Subcutaneous adipose tissue (tissue), 4 donors: Measurements from ENCODE around the gene RASIP1. TPM values are rescaled to one million over a fixed set of nuclear protein-coding genes. Genes with fewer than 3 reads are reported as not detected.

Source experiments
- total RNA-seq, 4 donors: library from RNA; depleted of rRNA; stranded (reverse); fragments of >200 nt; gene quantifications; one replicate each; pipeline ENCODE4 v1.1.0, GENCODE V29; 2016
- TF ChIP-seq, protein P1 (sequence below): fragments of 450-650 bp; IDR thresholded peaks from one replicate; pipeline ENCODE4 v1.5.1; 2016; ENCODE audit warnings: low read depth, mild to moderate bottlenecking, control low read depth, antibody characterized with exemption, moderate library complexity

The RASIP1 gene
- total RNA-seq, 4 donors from 2014 or later = 4.1 to 38.1 (median 11.5) TPM

DNA sequence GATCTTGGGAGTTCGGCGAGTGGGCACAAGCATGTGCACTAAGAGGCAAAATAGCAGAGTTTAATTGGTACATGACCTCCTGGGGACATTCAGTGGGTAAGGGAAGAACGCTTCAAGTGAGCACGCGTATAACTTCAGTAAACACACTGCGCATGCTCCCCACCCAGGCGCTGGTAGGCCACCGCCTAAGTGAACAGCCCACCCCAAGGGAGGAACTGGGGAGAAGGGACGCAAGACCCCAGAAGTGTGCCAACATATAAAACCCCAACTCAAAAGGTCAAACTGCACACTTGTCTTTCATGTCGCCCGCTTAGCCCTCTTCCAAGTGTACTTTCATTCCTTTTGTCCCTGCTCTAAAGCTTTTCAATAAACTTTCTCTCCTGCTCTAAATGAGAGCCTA lies 57.1 kb downstream of the RASIP1 start:
- TF ChIP-seq, protein P1, sequence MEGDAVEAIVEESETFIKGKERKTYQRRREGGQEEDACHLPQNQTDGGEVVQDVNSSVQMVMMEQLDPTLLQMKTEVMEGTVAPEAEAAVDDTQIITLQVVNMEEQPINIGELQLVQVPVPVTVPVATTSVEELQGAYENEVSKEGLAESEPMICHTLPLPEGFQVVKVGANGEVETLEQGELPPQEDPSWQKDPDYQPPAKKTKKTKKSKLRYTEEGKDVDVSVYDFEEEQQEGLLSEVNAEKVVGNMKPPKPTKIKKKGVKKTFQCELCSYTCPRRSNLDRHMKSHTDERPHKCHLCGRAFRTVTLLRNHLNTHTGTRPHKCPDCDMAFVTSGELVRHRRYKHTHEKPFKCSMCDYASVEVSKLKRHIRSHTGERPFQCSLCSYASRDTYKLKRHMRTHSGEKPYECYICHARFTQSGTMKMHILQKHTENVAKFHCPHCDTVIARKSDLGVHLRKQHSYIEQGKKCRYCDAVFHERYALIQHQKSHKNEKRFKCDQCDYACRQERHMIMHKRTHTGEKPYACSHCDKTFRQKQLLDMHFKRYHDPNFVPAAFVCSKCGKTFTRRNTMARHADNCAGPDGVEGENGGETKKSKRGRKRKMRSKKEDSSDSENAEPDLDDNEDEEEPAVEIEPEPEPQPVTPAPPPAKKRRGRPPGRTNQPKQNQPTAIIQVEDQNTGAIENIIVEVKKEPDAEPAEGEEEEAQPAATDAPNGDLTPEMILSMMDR = no peak

DNA sequence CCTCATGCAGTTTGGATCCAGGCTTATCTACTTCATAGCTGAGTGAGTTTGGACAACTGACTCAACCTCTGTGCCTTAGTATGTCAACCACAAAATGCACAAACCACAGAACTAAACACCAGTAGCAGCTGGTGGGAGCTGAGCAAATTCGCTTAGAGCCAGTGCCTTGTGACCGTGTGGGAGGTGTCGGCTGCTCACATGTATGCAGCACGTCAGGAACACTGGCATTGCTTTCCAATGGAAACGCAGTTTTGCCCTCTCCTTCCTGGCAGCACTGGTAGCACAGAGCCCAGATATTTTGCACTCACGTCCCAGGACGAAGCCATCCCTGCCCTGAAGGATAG lies 59.3 kb downstream of the RASIP1 start:
- TF ChIP-seq, protein P1 = no peak

DNA sequence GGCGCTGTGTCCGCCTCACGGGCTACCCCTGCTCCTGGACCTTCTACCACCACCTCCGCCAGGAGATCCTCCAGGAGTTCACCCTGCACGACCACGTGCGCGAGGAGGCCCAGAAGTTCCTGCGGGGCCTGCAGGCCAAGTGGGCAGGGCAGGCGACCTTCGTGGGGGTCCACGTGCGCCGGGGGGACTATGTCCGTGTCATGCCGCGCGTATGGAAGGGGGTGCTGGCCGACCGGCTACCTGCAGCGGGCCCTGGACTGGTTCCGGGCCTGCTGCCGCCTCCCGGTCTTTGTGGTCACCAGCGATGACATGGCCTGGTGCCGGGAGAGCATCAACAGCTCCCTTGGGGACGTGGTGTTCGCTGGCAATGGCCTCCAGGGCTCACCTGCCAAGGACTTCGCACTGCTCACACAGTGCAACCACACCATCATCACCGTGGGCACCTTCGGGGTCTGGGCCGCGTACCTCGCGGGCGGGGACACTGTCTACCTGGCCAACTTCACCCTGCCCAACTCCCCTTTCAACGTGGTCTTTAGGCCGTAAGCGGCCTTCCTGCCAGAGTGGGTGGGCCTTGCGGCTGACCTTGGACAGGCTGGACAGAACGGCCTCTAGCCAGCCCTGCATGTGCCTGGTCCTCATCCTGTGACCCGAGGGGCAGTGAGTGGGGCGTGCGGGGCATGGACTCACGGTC lies 59.8 kb downstream of the RASIP1 start:
- TF ChIP-seq, protein P1 = no peak

DNA sequence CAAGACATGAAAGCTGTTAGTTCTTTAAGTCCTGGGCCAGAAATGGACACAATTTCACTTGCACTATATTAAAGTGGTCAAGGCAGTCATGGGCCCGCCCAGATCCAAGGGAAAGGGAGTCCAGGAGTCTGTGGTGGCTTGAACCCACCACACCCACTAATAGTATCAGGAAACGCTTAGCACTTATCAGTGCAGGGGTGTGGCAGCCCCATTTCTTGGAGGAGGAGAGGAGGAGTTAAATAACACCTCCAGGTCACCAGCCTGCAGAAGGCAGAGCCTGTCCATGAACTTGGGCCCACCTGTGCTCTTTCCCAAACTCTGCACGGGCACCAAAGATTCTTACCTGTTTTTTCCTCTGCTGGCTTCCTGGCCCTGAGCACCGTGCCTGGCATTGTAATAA lies 62.2 kb downstream of the RASIP1 start:
- TF ChIP-seq, protein P1 = no peak

DNA sequence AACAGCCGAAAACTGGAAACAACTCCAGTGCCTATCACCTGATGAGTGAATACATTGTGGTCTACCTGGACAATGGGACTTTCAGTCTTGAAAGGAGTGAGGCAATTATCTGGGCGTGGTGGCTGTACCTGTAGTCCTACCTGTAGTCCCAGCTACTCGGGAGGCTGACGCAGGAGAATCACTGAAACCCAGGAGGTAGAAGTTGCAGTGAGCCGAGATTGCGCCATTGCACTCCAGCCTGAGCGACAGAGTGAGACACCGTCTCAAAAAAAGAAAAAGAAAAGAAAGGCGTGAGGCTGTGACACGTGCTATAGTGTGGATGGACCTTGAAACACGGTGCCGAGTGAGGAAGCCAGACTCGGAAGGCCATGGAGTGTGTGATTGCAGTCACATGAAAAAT lies 63.5 kb downstream of the RASIP1 start:
- TF ChIP-seq, protein P1 = no peak

DNA sequence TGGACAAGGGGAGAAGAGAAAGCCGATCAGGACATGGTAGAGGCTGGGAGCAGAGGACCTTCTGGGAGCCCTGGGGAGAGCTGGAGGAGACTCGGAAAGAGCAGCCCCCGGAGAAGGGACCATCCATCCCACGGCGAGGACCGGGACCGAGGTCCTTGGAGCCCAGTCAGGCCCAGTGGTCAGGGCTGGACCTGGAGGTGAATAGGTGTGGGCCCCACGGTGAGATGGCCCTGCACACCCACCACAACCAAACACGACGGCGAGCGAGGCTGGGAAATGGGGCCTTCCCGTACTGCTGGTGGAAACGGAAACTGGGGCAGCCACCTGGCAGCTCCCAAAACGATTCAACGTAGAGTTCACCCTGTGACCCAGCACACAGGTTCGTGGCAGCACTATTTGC lies 63.9 kb downstream of the RASIP1 start:
- TF ChIP-seq, protein P1 = no peak

DNA sequence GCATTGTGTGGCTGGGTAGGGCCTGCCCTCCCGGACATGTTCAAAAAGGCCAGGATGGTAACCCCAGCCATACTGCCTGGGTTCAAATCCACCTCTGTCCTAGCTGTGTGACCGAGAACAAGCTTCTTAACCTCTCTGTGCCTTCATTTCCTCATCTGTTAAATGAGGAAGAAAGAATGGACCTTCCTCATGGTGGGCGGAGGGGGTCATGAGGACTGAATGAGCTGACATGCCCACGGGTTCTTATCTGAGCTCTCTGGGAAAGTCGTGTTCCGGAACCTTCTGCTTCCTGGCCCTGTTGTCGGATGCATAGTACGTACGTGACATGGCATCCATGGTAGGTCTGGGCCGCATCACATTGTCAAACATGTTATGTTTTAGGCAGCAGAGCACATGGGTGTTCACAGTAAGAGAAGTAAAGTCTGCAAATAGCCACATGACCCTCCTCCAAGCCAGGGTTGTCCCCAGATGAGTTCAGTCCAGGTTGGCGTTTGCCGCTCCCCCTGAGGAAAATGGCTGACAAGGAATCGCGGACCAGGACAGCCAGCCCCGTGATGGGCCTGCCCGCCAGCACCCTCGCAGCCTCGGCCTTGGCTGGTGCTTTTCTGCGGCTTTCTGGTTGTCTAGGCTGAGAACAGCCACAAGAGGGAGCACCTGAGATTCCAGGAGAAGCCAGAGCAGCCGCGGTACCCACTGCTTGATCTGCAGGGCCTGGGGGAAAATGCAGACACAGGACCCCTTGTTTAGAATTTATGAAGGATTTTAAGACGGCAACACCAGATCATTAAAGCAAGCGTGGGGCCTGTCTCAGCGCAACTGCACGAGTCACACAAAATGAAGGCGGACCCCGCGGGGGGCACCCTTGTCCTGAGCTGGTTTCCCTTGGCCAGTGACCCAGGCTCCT lies 65.2 kb downstream of the RASIP1 start:
- TF ChIP-seq, protein P1 = no peak
